Neural progenitor cell (in vitro differentiated cells): ENCODE measurements around the gene CD248.

Experiments
- EZH2 ChIP-seq: fragments of 200-600 bp; sonication (generic); IDR thresholded peaks from 2 replicates; pipeline ENCODE4 v1.6.1; 2017; ENCODE audit warnings: antibody characterized with exemption, mild to moderate bottlenecking, moderate library complexity
- TF ChIP-seq, protein P1 (sequence below): fragments of 200-600 bp; sonication (generic); IDR thresholded peaks from 2 replicates; pipeline ENCODE4 v1.5.1; 2017; ENCODE audit warnings: antibody characterized with exemption, mild to moderate bottlenecking

- TF ChIP-seq, protein P1, sequence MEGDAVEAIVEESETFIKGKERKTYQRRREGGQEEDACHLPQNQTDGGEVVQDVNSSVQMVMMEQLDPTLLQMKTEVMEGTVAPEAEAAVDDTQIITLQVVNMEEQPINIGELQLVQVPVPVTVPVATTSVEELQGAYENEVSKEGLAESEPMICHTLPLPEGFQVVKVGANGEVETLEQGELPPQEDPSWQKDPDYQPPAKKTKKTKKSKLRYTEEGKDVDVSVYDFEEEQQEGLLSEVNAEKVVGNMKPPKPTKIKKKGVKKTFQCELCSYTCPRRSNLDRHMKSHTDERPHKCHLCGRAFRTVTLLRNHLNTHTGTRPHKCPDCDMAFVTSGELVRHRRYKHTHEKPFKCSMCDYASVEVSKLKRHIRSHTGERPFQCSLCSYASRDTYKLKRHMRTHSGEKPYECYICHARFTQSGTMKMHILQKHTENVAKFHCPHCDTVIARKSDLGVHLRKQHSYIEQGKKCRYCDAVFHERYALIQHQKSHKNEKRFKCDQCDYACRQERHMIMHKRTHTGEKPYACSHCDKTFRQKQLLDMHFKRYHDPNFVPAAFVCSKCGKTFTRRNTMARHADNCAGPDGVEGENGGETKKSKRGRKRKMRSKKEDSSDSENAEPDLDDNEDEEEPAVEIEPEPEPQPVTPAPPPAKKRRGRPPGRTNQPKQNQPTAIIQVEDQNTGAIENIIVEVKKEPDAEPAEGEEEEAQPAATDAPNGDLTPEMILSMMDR: no peak
- no peak for TF ChIP-seq EZH2
Measured at GRCh38 chr11:66287211-66287888, 29.5 kb downstream of the CD248 start.
